Measurements from ENCODE around the gene RSRP1.
"Not testable (repeated sequence)": the region's sequence is repeated elsewhere in the genome, so short reads cannot be mapped to it uniquely, and the experiment has no call there.

Gene RSRP1

GRCh38 chr1:25245809-25246599 is 1.2 kb downstream of the RSRP1 start:
- peak overlapping the region; percentile 98 for H3K4me3 ChIP-seq (ENCODE audit: low read depth, low read length)
- no peak for TF ChIP-seq CTCF (IDR thresholded peaks at IDR 0.05; ENCODE audit: low read depth, low read length)

- no peak for TF ChIP-seq CTCF (IDR thresholded peaks at IDR 0.05; ENCODE audit: low read depth, low read length)
- peak overlapping the region; percentile 98 for H3K4me3 ChIP-seq (ENCODE audit: low read depth, low read length)
Measured at GRCh38 chr1:25245393-25245792, 1.9 kb downstream of the RSRP1 start.

GRCh38 chr1:25243907-25244306 is 3.3 kb downstream of the RSRP1 start:
- no peak for TF ChIP-seq CTCF (IDR thresholded peaks at IDR 0.05; ENCODE audit: low read depth, low read length)
- no peak overlapping the region for H3K4me3 ChIP-seq (ENCODE audit: low read depth, low read length)

GRCh38 chr1:25239681-25240541 is 7.3 kb downstream of the RSRP1 start:
- peak; percentile 57 for TF ChIP-seq CTCF (IDR thresholded peaks at IDR 0.05; ENCODE audit: low read depth, low read length)
- peak overlapping the region; percentile 38 for H3K4me3 ChIP-seq (ENCODE audit: low read depth, low read length)

- TF ChIP-seq CTCF (IDR thresholded peaks at IDR 0.05; ENCODE audit: low read depth, low read length), result no peak
- no peak overlapping the region for H3K4me3 ChIP-seq (ENCODE audit: low read depth, low read length)
Measured at GRCh38 chr1:25238046-25238445, 9.2 kb downstream of the RSRP1 start.

GRCh38 chr1:25236261-25236660 is 11.0 kb downstream of the RSRP1 start:
- H3K4me3 ChIP-seq (ENCODE audit: low read depth, low read length), result not testable (repeated sequence)

- not testable (repeated sequence) for H3K4me3 ChIP-seq (ENCODE audit: low read depth, low read length)
Measured at GRCh38 chr1:25235411-25235810, 11.8 kb downstream of the RSRP1 start.
